GM23338 (cell line): ENCODE data around the gene CDH23. TPM values are rescaled to one million over a fixed set of nuclear protein-coding genes. Genes with fewer than 3 reads are reported as not detected.

Experiments used
- ATAC-seq: fragments of 200-7000 bp; cut with Tn5 transposase; 3 replicates; pipeline ENCODE4 v1.9.1; 2020
- DNase-seq: peaks from one replicate; pipeline ENCODE4 v3.0.0-alpha.2; 2015; ENCODE audit warnings: low spot score
- H2AFZ ChIP-seq: fragments of 200-600 bp; sonication (generic); 2 replicates; pipeline ENCODE4 v1.8.0; 2016; ENCODE audit warnings: antibody characterized with exemption, mild to moderate bottlenecking, moderate library complexity
- H3F3A ChIP-seq: fragments of 200-600 bp; sonication (generic); replicated peaks from 2 replicates; pipeline ENCODE4 v1.8.0; 2017; ENCODE audit warnings: antibody characterized with exemption, mixed run types, low read depth
- H3K27ac ChIP-seq: fragments of 200-600 bp; sonication (generic); 2 replicates; pipeline ENCODE4 v1.6.1; 2016; ENCODE audit warnings: low read depth
- H3K27me3 ChIP-seq: fragments of 200-600 bp; sonication (generic); 2 replicates; pipeline ENCODE4 v1.8.0; 2016; ENCODE audit warnings: mild to moderate bottlenecking, mixed run types, moderate library complexity; ENCODE audit not compliant: insufficient read depth
- H3K36me3 ChIP-seq: fragments of 200-600 bp; sonication (generic); 2 replicates; pipeline ENCODE4 v1.8.0; 2016; ENCODE audit warnings: mild to moderate bottlenecking; ENCODE audit not compliant: insufficient read depth
- H3K4me1 ChIP-seq: fragments of 200-600 bp; sonication (generic); 2 replicates; pipeline ENCODE4 v1.8.0; 2016; ENCODE audit warnings: mild to moderate bottlenecking, moderate library complexity; ENCODE audit not compliant: insufficient read depth
- H3K4me2 ChIP-seq: fragments of 200-600 bp; sonication (generic); 2 replicates; pipeline ENCODE4 v1.7.1; 2017; ENCODE audit warnings: mixed run types
- H3K4me3 ChIP-seq: fragments of 200-600 bp; sonication (generic); 2 replicates; pipeline ENCODE4 v1.6.1; 2016; ENCODE audit warnings: mixed run types
- H3K79me2 ChIP-seq: fragments of 200-600 bp; sonication (generic); replicated peaks from 2 replicates; pipeline ENCODE4 v1.8.0; 2017; ENCODE audit warnings: mild to moderate bottlenecking; ENCODE audit not compliant: insufficient read depth
- H3K9me2 ChIP-seq: fragments of 200-600 bp; sonication (generic); 2 replicates; pipeline ENCODE4 v1.8.0; 2017; ENCODE audit not compliant: insufficient read depth
- H4K20me1 ChIP-seq: fragments of 200-600 bp; sonication (generic); replicated peaks from 2 replicates; pipeline ENCODE4 v1.8.0; 2017; ENCODE audit warnings: mild to moderate bottlenecking; ENCODE audit not compliant: insufficient read depth
- H3K27ac Mint-ChIP-seq: 2 replicates; pipeline ENCODE4 v1.8.0; 2020; ENCODE audit warnings: inconsistent platforms, mild to moderate bottlenecking, moderate library complexity, mixed read lengths
- H3K27me3 Mint-ChIP-seq: 3 replicates; pipeline ENCODE4 v1.8.0; 2022; ENCODE audit warnings: low read depth, mild to moderate bottlenecking, moderate library complexity, mixed read lengths, inconsistent platforms; ENCODE audit not compliant: insufficient read depth, poor library complexity
- H3K36me3 Mint-ChIP-seq: 3 replicates; pipeline ENCODE4 v1.8.0; 2021; ENCODE audit warnings: low read depth, mild to moderate bottlenecking, inconsistent platforms, moderate library complexity, mixed read lengths
- H3K4me1 Mint-ChIP-seq: 3 replicates; pipeline ENCODE4 v1.8.0; 2020; ENCODE audit warnings: mild to moderate bottlenecking, inconsistent platforms, mixed read lengths
- H3K4me3 Mint-ChIP-seq: 3 replicates; pipeline ENCODE4 v1.8.0; 2021; ENCODE audit warnings: moderate library complexity, mild to moderate bottlenecking, inconsistent platforms, mixed read lengths
- H3K9me3 Mint-ChIP-seq: 3 replicates; pipeline ENCODE4 v1.8.0; 2020; ENCODE audit warnings: moderate library complexity, mild to moderate bottlenecking, inconsistent platforms, mixed read lengths
- CTCF ChIP-seq, 2 experiments: fragments of 200-600 bp in 1 of 2; sonication (generic) in 1 of 2; conservative IDR thresholded peaks; 2 replicates each; pipeline versions ENCODE4 v1.5.1 to v1.6.1; 2016 to 2017; ENCODE audit warnings: antibody characterized with exemption in 2 of 2, low read depth in 2 of 2, mild to moderate bottlenecking in 2 of 2, moderate library complexity in 1 of 2
- EZH2phosphoT487 ChIP-seq: fragments of 200-600 bp; sonication (generic); IDR thresholded peaks from one replicate; pipeline ENCODE4 v1.8.1; 2018; ENCODE audit warnings: antibody characterized with exemption; ENCODE audit not compliant: unreplicated experiment
- POLR2AphosphoS5 ChIP-seq: IDR thresholded peaks from 2 replicates; pipeline ENCODE4 v1.6.1; 2016; ENCODE audit warnings: antibody characterized with exemption, low read depth
- REST ChIP-seq: IDR thresholded peaks from one replicate; pipeline ENCODE4 v1.6.1; 2018; ENCODE audit warnings: antibody characterized with exemption; ENCODE audit not compliant: unreplicated experiment
- STAT1 ChIP-seq: IDR thresholded peaks from one replicate; pipeline ENCODE4 v1.6.1; 2016; ENCODE audit warnings: antibody characterized with exemption; ENCODE audit not compliant: unreplicated experiment
- ZNF114 ChIP-seq: fragments of 250-450 bp; sonication (Bioruptor Pico); IDR thresholded peaks from 2 replicates; pipeline ENCODE4 v1.5.0; 2020; ENCODE audit warnings: mild to moderate bottlenecking, moderate library complexity
- ZNF331 ChIP-seq: fragments of 250-450 bp; sonication (Bioruptor Pico); IDR thresholded peaks from 2 replicates; pipeline ENCODE4 v1.5.0; 2020; ENCODE audit warnings: low read depth, mild to moderate bottlenecking, moderate library complexity
- polyA plus RNA-seq: library from polyadenylated mRNA; unstranded; fragments of >200 nt; fragmentation: Nextera tagmentation; extraction: Ambion mirVana; gene quantifications from 2 replicates; pipeline ENCODE4 v1.2.1, GENCODE V29; 2016
- total RNA-seq: library from RNA; depleted of rRNA; stranded (reverse); fragments of >200 nt; shearing (Covaris generic); gene quantifications from 2 replicates; pipeline ENCODE4 v1.2.3, GENCODE V29; 2014

The CDH23 gene
- total and polyA plus RNA-seq, 2 experiments from 2014 or later, result 0.95 to 4.3 TPM

GRCh38 chr10:71643904-71644303 lies 247.2 kb downstream of the CDH23 start:
- ATAC-seq (no peak), DNase-seq (no peak)
- Mint-ChIP-seq H3K9me3 (no peaks in the 10 kb centered on the region; the same call in 2 of the 3 replicates), H3K27me3 (no peaks in the 10 kb centered on the region), H3K36me3 (no peaks in the 10 kb centered on the region), H3K4me3 (no peak overlapping the region), H3K4me1 (peaks cover 38% of the 10 kb centered on the region), H3K27ac (no peak overlapping the region)
- Histone ChIP-seq H3K27me3 (no peaks in the 10 kb centered on the region), H3K4me1 (peaks cover 30% of the 10 kb centered on the region), H3K36me3 (no peaks in the 10 kb centered on the region), H3K9me2 (no peaks in the 10 kb centered on the region), H3K79me2 (no peaks in the 10 kb centered on the region), H4K20me1 (no peaks in the 10 kb centered on the region), H3K4me2 (no peak overlapping the region), H3K4me3 (no peak overlapping the region), H3F3A (no peaks in the 10 kb centered on the region), H2AFZ (no peak overlapping the region), H3K27ac (no peak overlapping the region)
- TF ChIP-seq CTCF (conservative IDR thresholded peaks at IDR 0.05; ENCODE audit: low read depth in 2 of 2) (peak in 1 of 2 experiments; percentile 26; a peak in 2 of 4 replicates), REST (no peak)

- Mint-ChIP-seq H3K36me3 (no peaks in the 10 kb centered on the region), H3K4me3 (no peak overlapping the region), H3K4me1 (peaks cover 37% of the 10 kb centered on the region), H3K27me3 (no peaks in the 10 kb centered on the region), H3K27ac (no peak overlapping the region), H3K9me3 (no peaks in the 10 kb centered on the region; the same call in 2 of the 3 replicates)
- Histone ChIP-seq H3K4me1 (peaks cover 29% of the 10 kb centered on the region), H3K9me2 (no peaks in the 10 kb centered on the region), H2AFZ (no peak overlapping the region), H3K27ac (no peak overlapping the region), H4K20me1 (no peaks in the 10 kb centered on the region), H3K36me3 (no peaks in the 10 kb centered on the region), H3F3A (no peaks in the 10 kb centered on the region), H3K4me2 (no peak overlapping the region), H3K27me3 (no peaks in the 10 kb centered on the region), H3K79me2 (no peaks in the 10 kb centered on the region), H3K4me3 (no peak overlapping the region)
- no peak for ATAC-seq
- DNase-seq, result no peak
- TF ChIP-seq EZH2phosphoT487 (no peak), ZNF331 (CRISPR knock-in tag) (no peak), POLR2AphosphoS5 (no peak), ZNF114 (no peak), STAT1 (no peak), CTCF (conservative IDR thresholded peaks at IDR 0.05; ENCODE audit: low read depth in 2 of 2) (no peak)
These were observed 247.8 kb downstream of the CDH23 start for GRCh38 chr10:71644307-71645180.
